Measurements from ENCODE around the gene ZDHHC14.
"Not testable (repeated sequence)": the region's sequence is repeated elsewhere in the genome, so short reads cannot be mapped to it uniquely, and the experiment has no call there.

ZDHHC14 gene

GRCh38 chr6:157407646-157408045 is 26.7 kb downstream of the ZDHHC14 start:
- DNase-seq = no peak

GRCh38 chr6:157408427-157408826 is 27.4 kb downstream of the ZDHHC14 start:
- DNase-seq = not testable (repeated sequence)

GRCh38 chr6:157410045-157410444 is 29.1 kb downstream of the ZDHHC14 start:
- no peak for DNase-seq

- DNase-seq = no peak
Measured at GRCh38 chr6:157411368-157411767, 30.4 kb downstream of the ZDHHC14 start.

GRCh38 chr6:157412791-157413190 is 31.8 kb downstream of the ZDHHC14 start:
- DNase-seq = no peak

- DNase-seq = no peak
Measured at GRCh38 chr6:157420497-157420896, 39.5 kb downstream of the ZDHHC14 start.

GRCh38 chr6:157424491-157425020 is 43.6 kb downstream of the ZDHHC14 start:
- DNase-seq = no peak

- no peak for DNase-seq
Measured at GRCh38 chr6:157427969-157428368, 47.0 kb downstream of the ZDHHC14 start.

- DNase-seq = no peak
Measured at GRCh38 chr6:157428427-157429202, 47.6 kb downstream of the ZDHHC14 start.

DNA sequence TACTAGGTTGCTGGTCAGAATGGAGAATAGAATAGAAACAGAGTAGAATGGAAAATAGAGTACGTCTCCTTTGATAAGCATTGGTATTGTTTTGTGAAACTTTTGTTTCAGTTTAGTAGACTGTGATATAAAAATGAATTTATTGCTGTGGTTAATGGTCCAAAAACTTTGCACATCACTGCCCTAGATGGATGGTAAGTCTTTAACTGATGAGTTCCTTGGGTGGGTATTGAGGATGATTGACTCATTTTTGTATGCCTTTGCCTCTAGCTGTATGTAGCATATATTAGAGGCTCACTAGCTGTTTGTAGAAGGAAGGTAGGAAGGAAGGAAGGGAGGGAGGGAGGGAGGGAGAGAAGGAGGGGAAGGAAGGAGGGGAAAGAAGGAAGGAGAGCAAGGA is 48.3 kb downstream of the ZDHHC14 start:
- no peak for DNase-seq

DNA sequence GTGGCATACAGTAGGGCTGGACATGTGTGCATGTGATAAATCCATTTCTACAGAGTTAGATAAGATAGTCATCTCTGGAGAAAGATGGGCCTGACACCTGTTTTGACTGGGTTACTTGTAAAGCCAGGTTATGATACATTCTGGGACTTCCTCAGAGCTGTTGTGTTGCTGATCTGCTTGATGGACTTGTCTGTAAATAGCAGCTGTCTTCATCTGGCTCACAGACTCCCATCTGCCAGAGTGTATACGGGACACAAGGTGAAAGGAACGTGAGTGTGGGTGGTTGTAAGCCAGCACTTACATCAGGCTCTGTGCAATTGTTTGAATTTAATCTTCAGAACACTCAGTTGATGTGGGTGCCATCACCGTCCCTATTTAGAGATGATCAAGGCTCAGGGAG is 49.8 kb downstream of the ZDHHC14 start:
- no peak for DNase-seq

GRCh38 chr6:157432231-157432891 is 51.4 kb downstream of the ZDHHC14 start:
- DNase-seq = no peak

DNA sequence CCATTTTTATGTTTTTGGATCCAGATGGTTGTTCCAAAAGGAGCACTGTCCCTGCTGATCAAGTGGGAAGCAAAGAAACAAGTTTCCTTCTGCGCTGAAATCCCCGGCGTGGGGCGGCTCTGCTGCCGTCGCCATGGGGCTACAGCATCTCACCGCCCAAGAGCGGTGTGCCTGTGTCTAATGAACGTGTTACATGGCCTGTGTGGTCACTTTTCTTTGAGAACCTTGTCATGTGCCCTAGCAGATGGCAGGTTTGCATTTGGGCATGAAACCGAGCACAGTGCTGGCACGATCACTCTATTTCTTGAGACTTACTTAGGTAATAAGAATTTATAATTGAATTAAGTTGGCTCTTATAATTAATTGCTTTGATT is 51.9 kb downstream of the ZDHHC14 start:
- no peak for DNase-seq

DNA sequence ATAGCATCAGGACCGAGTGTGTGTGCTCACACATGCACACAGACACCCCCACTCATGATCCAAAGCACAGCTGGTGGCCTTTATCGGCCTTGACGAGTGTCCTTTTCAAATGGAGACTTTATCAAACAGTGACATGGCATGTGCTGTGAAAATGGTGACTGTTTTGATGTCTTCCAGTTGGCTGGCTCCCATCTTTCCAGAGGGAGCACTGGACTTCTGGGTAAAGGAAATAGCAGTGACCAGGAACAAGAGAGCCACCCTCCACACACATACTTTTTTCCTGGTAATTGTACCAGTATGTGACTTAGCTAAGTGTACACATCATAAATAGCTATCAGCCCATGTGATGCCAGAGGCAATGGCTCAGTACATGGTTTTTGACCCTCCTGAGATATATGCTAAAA is 52.7 kb downstream of the ZDHHC14 start:
- DNase-seq = no peak

GRCh38 chr6:157434349-157435033 is 53.5 kb downstream of the ZDHHC14 start:
- no peak for DNase-seq

- no peak for DNase-seq
Measured at GRCh38 chr6:157436219-157436943, 55.4 kb downstream of the ZDHHC14 start.

DNA sequence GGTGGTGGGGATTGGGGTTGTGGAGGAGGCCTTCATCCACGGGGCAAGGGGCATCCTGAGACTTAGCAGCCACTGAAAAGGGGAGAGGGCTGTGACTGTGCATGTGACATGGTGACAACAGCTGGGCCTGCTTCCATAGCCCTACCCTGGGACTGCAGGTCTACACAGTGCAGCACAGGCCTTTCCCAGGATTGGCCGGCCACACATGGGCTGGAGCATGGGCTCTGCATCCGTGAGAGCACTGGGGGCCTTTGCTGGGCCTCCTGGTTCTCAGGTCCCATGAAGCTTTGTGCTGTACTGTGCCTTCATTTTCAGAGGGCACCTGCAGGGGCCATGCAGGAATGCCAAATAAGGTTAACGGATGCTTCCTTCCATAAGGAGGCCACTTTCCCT is 56.0 kb downstream of the ZDHHC14 start:
- no peak for DNase-seq

GRCh38 chr6:157438611-157439111 is 57.7 kb downstream of the ZDHHC14 start:
- no peak for DNase-seq

DNA sequence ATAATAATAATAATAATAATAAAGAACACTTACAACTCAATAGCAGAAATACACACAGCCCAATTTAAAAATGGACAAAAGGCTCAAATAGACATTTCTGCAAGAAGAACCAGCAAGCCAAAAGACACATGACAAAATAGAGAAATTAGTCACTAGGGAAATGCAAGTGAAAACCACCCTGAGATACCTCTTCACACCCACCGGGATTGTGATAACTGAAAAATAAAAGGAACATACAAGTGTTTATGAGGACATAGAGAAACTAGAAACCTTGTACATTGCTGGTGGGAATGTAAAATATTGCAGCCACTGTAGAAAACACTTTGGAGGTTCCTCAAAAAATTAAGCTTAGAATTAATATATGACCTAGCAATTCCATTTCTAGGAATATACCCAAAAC is 59.2 kb downstream of the ZDHHC14 start:
- no peak for DNase-seq

DNA sequence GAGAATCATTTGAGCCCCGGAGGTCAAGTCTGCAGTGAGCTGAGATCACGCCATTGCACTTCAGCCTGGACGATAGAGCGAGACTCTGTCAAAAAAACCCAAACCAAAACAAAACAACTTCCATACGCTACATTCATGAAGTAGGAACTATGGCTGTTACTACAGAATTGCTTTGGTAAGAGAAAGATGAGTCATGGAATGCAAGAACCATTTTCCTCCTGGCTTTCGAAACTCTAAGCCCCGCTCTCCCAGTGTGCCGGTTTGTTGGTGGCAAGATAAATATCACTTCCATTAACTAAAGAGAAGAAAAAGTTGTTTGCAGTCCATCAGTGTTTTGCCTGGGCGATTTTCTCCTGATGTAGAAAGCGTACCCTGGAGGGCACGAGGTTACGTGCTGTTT is 61.3 kb downstream of the ZDHHC14 start:
- DNase-seq = no peak

GRCh38 chr6:157443066-157443800 is 62.2 kb downstream of the ZDHHC14 start:
- DNase-seq = no peak

Measured in right hindlimb (tissue), 1 donor.